Measurements from ENCODE around the gene ZSCAN20.

- TF ChIP-seq IRF2 (CRISPR knock-in tag; IDR thresholded peaks at IDR 0.05) (no peak), ZNF263 (CRISPR knock-in tag; IDR thresholded peaks at IDR 0.05; ENCODE audit: borderline replicate concordance) (no peak), ZNF512 (tag; IDR thresholded peaks at IDR 0.05) (no peak), KLF16 (IDR thresholded peaks at IDR 0.05) (no peak), PCBP2 (IDR thresholded peaks at IDR 0.05; ENCODE audit: low read depth, low read length, poor library complexity, severe bottlenecking) (no peak), EP300 (IDR thresholded peaks at IDR 0.05; ENCODE audit: low read length) (no peak), STAT5B (CRISPR knock-in tag; IDR thresholded peaks at IDR 0.05) (no peak), REST (IDR thresholded peaks at IDR 0.05; ENCODE audit: borderline replicate concordance) (no peak), REST (CRISPR knock-in tag; IDR thresholded peaks at IDR 0.05; ENCODE audit: low read depth) (no peak), ZNF589 (CRISPR knock-in tag; IDR thresholded peaks at IDR 0.05; ENCODE audit: low read depth) (no peak), SREBF2 (CRISPR knock-in tag; IDR thresholded peaks at IDR 0.05) (no peak), DIDO1 (tag; IDR thresholded peaks at IDR 0.05; ENCODE audit: low read depth) (no peak)
- TF ChIP-seq, protein P1, sequence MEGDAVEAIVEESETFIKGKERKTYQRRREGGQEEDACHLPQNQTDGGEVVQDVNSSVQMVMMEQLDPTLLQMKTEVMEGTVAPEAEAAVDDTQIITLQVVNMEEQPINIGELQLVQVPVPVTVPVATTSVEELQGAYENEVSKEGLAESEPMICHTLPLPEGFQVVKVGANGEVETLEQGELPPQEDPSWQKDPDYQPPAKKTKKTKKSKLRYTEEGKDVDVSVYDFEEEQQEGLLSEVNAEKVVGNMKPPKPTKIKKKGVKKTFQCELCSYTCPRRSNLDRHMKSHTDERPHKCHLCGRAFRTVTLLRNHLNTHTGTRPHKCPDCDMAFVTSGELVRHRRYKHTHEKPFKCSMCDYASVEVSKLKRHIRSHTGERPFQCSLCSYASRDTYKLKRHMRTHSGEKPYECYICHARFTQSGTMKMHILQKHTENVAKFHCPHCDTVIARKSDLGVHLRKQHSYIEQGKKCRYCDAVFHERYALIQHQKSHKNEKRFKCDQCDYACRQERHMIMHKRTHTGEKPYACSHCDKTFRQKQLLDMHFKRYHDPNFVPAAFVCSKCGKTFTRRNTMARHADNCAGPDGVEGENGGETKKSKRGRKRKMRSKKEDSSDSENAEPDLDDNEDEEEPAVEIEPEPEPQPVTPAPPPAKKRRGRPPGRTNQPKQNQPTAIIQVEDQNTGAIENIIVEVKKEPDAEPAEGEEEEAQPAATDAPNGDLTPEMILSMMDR (IDR thresholded peaks at IDR 0.05 in 2 of 3, conservative IDR thresholded peaks at IDR 0.05 in 1 of 3; ENCODE audit: insufficient read depth in 2 of 3, low read depth in 1 of 3, low read length in 3 of 3): no peak
- TF ChIP-seq, protein P2, sequence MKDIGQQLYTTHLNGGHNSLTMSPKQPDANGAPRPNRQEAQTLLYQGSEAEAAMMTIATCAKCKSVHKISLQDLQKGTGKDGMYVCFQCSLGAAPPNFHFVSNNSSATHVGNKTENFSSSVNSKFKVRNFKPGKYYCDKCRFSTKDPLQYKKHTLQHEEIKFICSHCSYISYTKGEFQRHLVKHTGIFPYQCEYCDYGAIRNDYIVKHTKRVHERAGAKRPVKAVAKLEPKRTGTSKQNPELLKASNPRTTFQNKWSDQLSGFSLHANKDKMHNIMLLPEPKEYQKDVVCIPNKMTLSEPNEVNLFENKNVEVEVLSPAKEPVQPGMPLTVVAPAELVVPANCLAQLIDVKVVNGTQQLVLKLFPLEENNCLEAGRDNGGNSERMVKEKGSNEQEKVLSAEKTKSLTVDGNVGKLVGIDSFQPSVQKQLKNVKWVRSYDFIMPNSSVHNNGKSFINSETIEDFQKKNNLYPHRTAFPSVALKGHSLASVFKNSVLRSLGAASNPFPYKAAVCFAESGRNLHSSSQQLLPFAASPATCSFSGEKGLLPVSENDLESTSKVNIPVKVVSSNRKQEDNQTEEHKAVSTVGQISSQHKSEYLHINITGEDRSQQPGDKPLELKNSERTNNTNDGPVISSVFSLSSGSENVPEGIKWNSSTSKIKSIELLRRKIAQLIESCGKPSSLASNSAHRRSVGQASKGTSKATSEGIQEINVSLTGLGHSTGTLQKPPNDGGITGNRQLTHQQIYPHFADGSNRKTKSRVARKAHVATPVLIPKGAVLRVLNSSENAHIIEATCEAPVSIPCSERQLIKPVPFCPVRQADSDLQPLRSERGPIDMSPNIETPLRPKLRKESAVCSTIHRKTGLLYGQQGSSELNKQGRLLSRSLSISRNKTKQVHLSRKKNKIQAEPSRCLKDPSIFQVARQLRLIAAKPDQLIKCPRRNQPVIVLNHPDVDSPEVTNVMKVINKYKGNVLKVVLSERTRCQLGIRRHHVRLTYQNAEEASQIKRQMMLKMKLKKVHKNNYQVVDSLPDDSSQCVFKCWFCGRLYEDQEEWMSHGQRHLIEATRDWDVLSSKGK (CRISPR knock-in tag; IDR thresholded peaks at IDR 0.05): no peak
- TF ChIP-seq, protein P3, sequence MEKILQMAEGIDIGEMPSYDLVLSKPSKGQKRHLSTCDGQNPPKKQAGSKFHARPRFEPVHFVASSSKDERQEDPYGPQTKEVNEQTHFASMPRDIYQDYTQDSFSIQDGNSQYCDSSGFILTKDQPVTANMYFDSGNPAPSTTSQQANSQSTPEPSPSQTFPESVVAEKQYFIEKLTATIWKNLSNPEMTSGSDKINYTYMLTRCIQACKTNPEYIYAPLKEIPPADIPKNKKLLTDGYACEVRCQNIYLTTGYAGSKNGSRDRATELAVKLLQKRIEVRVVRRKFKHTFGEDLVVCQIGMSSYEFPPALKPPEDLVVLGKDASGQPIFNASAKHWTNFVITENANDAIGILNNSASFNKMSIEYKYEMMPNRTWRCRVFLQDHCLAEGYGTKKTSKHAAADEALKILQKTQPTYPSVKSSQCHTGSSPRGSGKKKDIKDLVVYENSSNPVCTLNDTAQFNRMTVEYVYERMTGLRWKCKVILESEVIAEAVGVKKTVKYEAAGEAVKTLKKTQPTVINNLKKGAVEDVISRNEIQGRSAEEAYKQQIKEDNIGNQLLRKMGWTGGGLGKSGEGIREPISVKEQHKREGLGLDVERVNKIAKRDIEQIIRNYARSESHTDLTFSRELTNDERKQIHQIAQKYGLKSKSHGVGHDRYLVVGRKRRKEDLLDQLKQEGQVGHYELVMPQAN (IDR thresholded peaks at IDR 0.05; ENCODE audit: borderline replicate concordance): no peak
These were observed 48.2 kb upstream of the ZSCAN20 start for GRCh38 chr1:33424205-33424604.

Measured in K562 (cell line).